GM12891 (cell line): ENCODE data around the gene PRMT2.
"Not testable (repeated sequence)": the region's sequence is repeated elsewhere in the genome, so short reads cannot be mapped to it uniquely, and the experiment has no call there.

Experiments
- DNase-seq: peaks from one replicate; pipeline ENCODE4 v3.0.0; 2011; ENCODE audit warnings: low spot score; ENCODE audit not compliant: insufficient read length
- FAIRE-seq: peaks from 2 replicates; lab custom pipeline; 2011; peaks lifted over from hg19 to GRCh38; lab: Jason Lieb, UNC
- PAX5 ChIP-seq: IDR thresholded peaks from 2 replicates; pipeline ENCODE4 v1.6.1; 2011; ENCODE audit warnings: low read length, moderate library complexity, mild to moderate bottlenecking; ENCODE audit not compliant: insufficient read depth, severe bottlenecking
- POLR2A ChIP-seq: IDR thresholded peaks from 2 replicates; pipeline ENCODE4 v1.6.1; 2011; ENCODE audit warnings: low read depth, low read length, control low read depth
- POLR2AphosphoS5 ChIP-seq: IDR thresholded peaks from 2 replicates; pipeline ENCODE4 v1.6.1; 2011; ENCODE audit warnings: low read depth, low read length, control low read depth
- POU2F2 ChIP-seq: IDR thresholded peaks from 2 replicates; pipeline ENCODE4 v1.6.1; 2011; ENCODE audit warnings: low read depth, mild to moderate bottlenecking, control low read depth, low read length, moderate library complexity
- SPI1 ChIP-seq: IDR thresholded peaks from 2 replicates; pipeline ENCODE4 v1.6.1; 2011; ENCODE audit warnings: low read depth, low read length, control low read depth
- TAF1 ChIP-seq: IDR thresholded peaks from 2 replicates; pipeline ENCODE4 v1.6.1; 2011; ENCODE audit warnings: low read depth, low read length, control low read depth

PRMT2 gene

DNA sequence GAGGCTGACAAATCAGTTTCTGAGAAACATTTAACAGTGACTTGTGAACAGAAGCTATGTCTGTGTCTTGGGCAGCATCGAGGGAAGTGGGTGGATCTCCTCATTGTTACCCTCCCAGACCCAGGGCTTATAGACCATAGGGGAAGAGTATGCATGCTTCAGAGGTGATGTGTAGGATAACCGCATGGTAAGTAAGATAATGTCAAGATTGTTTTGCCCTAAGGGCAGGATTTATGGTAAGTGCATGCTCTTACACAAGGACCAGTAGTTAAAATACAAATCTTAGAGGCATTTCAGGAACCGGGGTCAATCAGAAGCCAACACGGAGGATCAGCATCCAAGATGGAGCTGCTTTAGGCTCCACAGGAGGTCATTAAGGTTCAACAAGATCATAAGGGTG is 7.7 kb upstream of the PRMT2 start:
- FAIRE-seq (no peak), DNase-seq (no peak)
- TF ChIP-seq PAX5 (no peak), POLR2AphosphoS5 (no peak), POLR2A (no peak), TAF1 (no peak)

DNA sequence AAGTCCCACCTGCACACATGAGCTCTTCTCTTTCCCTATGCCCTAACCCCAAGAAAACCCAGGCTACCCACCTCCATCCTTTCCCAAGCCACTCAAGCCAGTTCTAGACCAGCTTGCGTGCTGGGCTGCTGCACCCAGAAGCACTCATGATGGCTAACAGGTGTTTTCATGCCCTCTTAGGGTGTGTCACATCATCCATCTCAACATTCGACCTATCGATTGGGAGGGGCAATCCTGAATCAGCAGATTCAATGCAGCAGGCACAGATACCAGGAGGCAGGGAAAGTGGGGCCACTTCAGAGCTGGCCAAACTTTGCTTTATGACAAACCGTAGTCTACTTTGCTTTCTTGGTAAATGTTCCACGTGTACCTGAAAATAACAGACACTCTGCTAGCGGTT is 6.6 kb upstream of the PRMT2 start:
- FAIRE-seq (no peak), DNase-seq (no peak)
- TF ChIP-seq TAF1 (no peak), POLR2AphosphoS5 (no peak)

DNA sequence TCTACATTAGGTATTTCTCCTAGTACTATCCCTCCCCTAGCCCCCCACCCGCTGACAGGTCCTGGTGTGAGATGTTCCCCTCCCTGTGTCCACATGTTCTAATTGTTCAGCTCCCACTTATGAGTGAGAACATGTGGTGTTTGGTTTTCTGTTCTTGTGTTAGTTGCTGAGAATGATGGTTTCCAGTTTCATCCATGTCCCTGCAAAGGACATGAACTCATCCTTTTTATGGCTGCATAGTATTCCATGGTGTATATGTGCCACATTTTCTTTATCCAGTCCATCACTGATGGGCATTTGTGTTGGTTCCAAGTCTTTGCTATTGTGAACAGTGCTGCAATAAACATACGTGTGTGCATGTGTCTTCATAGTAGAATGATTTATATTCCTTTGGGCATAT is 4.6 kb upstream of the PRMT2 start:
- FAIRE-seq, DNase-seq: not testable (repeated sequence)

DNA sequence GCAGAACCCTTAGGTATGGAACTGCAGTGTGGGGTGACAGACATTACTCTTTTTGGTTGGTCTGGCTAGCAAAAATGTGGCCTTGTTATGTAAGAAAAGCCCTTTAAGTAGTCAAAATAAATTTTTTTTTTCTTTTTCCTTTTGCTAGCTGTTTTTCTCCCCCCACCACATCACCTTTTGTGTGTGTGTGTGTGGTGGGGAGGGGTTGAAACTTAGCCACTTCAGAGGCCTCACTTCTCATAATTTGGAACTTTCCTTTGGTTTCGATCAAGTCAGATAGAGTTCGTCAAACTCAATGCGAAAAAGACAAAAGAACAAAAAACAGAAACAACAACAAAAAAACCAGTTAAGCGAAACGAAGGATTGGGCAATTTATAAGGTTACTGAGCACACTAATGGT is 1.9 kb upstream of the PRMT2 start:
- no peak for TF ChIP-seq POLR2A
- FAIRE-seq (no peak), DNase-seq (no peak)

DNA sequence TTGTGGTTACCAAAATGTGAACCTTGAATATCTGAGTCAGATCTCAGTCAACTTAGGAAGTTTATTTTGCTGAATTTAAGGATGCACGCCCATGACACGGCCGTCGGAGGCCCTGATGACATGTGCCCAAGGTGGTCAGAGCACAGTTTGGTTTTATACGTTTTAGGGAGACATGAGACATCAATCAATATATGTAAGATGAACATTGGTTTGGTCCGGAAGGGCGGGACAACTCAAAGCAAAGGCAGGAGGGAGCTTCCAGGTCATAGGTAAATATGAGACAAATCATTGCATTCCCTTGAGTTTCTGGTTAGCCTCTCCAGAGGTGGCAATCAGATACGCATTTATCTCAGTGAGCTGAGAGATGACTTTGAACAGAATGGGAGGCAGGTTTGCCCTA is 1.0 kb upstream of the PRMT2 start:
- FAIRE-seq (no peak), DNase-seq (no peak)
- TF ChIP-seq SPI1 (no peak), TAF1 (no peak), POU2F2 (no peak), POLR2A (no peak), POLR2AphosphoS5 (no peak), PAX5 (no peak)

DNA sequence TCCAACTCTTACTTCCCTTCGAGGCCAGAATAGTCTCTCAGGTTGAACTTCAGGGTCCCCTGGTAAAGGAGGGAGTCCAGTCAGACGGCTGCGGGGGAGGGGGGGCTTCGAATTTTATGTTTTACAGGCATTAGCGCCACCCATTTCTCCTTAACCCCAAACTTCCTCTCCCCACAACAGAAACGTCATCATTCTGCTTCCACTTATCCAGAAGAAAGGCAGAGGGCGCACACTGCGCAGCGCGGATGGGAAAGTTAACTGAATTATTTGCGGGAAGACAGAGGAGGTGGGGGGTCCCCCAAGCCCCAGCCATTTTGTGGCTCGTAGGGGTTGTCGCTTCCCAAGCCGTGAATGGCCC is 529 bp upstream of the PRMT2 start:
- DNase-seq (no peak), FAIRE-seq (no peak)
- no peak for TF ChIP-seq POU2F2
- peak; percentile 51 for TF ChIP-seq SPI1
- no peak for TF ChIP-seq PAX5
- TF ChIP-seq TAF1 = no peak
- no peak for TF ChIP-seq POLR2A
- TF ChIP-seq POLR2AphosphoS5 = no peak

DNA sequence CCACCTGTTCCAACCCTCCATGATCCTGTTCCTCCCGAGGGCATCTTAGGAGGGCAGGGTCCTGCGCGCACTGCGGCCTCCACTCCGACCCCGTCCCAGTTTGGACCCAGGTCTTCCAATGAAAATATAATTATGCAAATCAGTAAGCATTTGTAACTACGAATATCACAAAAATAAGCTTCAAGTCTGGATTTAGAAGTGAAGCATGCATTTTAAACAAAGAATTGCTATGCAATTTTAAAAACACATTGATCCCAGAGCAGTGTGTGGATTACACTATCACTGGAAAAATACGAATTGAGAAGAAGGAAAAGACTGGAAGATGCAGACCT is 673 bp downstream of the PRMT2 start:
- no peak for TF ChIP-seq POU2F2
- no peak for TF ChIP-seq PAX5
- TF ChIP-seq POLR2A = no peak
- no peak for TF ChIP-seq SPI1
- TF ChIP-seq POLR2AphosphoS5 = no peak
- TF ChIP-seq TAF1 = no peak
- FAIRE-seq = no peak
- DNase-seq = no peak

DNA sequence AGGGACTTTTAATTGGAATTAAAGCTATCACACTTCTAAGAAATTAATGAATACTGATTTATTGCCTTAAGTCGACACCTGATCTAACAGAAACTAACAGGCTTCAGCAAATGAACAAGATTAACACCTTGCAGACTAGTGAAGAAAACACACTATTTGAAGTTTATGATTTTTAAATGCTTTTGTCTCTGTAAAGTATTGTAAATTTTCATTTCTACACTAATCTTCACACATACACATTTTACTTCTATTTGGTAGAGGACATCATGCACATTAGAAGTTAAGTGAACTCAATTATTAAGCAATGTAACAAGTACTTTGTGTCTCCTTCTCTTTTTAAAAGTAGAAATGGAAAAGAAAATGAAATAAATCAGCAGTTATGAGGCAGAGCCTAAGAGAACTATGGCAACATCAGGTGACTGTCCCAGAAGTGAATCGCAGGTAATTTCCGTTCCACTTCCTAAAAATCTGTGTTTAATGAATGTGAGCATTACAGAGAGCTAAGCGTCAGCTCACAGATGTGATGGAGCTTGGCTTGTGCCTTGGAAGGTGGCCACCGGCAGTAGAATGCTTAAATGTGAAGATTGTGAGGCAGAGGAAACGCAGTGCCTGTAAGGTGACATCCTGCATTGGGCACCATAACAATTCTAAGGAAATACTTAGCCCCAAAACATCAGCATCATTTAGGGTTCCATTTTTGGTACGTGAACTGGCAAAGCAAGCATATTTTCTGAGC is 1.2 kb downstream of the PRMT2 start:
- no peak for DNase-seq
- TF ChIP-seq PAX5 (no peak), TAF1 (no peak), POLR2A (no peak), POLR2AphosphoS5 (no peak)
- no peak for FAIRE-seq

DNA sequence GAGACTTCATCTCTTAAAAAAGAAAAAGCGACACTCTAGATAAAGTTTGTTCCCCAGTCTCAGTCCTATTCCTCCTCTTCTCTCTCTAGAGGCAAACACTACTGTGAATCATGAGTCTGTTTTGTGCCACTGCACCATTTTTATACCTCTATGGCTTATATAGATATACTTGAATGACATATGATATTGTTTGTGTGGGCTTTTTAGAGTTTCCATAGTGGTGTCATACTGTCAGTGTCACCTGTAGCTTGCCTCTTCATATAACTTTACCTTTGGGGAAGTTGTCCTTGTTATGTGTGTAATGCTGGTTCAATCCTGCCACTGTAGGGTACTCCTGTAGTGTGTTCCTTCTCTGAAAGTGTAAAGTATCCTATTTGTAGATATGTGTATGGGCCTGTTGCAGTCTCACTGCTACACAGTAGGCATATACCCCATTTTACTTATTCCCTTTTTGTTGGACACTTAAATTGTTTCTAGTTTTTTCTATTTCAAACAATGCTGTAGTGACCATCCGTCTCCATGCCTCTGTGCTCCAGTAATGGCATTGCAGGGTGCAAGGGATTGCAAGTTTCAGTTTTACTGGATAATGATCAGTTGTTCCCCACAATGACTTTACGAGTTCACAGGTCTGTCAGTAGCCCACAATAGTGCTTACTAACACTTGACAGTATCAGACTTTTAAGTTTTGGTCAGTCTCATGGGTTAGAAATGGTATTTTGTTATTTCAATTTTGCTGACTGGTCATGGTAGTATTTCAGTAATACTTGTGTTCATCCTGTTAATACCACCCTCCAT is 2.7 kb downstream of the PRMT2 start:
- TF ChIP-seq POLR2AphosphoS5 (no peak), POLR2A (no peak), PAX5 (no peak), TAF1 (no peak), POU2F2 (no peak), SPI1 (no peak)
- DNase-seq (no peak), FAIRE-seq (peak; percentile 9)

DNA sequence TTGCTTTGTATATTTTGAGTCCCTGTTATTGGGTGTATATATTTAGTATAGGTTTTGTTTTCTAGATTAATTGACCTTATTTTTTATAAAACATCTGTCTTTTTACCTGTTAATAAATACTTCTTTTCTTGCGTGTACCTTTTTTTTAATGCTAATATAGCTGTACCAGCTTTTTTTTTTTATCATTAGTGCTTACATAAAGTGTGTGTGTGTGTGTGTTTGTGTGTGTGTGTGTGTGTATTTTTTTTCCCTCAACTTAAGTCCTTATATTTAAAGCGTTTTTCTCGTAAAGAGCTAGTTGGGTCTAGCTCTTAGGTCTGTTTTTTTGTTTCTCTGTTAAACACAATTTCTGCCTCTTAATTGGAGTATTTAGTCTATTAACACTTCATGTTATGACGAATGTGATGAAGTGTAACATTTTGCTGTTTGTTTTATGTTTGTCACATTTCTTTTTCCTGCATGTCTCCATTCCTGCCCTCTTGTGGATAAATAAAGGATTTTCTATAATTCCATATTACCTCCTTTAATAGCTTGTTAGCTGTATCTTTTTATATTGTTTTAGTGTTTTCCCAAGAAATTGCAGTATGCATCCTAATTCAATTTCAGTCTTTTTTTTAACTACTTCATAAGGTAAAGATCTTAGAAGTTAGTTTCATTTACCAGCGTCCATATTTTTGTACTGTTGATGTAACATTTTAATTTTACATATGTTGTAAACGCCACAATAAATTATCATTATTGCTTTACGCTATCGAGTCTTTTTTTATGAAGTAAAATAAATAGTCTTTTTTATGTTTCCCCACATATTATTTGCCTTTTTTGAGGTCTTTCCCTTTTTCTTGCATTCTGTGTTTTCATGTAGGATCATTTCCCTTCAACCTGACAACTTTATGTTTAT is 4.3 kb downstream of the PRMT2 start:
- no peak for DNase-seq
- FAIRE-seq = no peak
- no peak for TF ChIP-seq POU2F2
- no peak for TF ChIP-seq POLR2AphosphoS5
- no peak for TF ChIP-seq POLR2A
